ENCODE data around the gene TMEM169. TPM values are rescaled to one million over a fixed set of nuclear protein-coding genes. Genes with fewer than 3 reads are reported as not detected.

TMEM169 gene
- total and polyA plus RNA-seq, 7 donors = 0.80 to 1.4 (median 0.95) TPM; not detected in 3

DNA sequence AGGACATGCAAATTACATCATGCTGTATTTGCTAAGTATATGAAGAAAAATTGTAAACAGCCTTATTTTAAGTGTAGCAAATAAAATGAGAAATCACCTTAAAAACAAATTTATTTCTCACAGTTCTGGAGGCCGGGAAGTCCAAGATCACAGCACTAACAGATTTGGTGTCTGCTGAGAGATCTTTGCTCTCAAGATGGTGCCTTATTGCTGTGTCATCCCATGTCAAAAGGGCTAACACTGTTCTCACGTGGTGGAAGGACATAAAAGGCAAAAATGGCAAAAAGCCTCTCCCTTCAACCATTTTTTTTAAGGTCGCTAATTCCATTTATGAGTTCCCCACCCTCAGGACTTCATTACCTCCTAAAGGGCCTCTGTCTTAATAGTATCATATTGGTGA lies 39.5 kb downstream of the TMEM169 start:
- H3K4me3 ChIP-seq = no peak overlapping the region
- H3K9me3 ChIP-seq = no peaks in the 10 kb centered on the region
- TF ChIP-seq POLR2AphosphoS5 (IDR thresholded peaks at IDR 0.05) (no peak), EP300 (IDR thresholded peaks at IDR 0.05) (no peak), POLR2A (IDR thresholded peaks at IDR 0.05) (no peak)
- TF ChIP-seq, protein P1, sequence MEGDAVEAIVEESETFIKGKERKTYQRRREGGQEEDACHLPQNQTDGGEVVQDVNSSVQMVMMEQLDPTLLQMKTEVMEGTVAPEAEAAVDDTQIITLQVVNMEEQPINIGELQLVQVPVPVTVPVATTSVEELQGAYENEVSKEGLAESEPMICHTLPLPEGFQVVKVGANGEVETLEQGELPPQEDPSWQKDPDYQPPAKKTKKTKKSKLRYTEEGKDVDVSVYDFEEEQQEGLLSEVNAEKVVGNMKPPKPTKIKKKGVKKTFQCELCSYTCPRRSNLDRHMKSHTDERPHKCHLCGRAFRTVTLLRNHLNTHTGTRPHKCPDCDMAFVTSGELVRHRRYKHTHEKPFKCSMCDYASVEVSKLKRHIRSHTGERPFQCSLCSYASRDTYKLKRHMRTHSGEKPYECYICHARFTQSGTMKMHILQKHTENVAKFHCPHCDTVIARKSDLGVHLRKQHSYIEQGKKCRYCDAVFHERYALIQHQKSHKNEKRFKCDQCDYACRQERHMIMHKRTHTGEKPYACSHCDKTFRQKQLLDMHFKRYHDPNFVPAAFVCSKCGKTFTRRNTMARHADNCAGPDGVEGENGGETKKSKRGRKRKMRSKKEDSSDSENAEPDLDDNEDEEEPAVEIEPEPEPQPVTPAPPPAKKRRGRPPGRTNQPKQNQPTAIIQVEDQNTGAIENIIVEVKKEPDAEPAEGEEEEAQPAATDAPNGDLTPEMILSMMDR (IDR thresholded peaks at IDR 0.05) = no peak
- peaks cover 27 to 100% (median 49%) of the 10 kb centered on the region in 4 donors for H3K36me3 ChIP-seq
- no peak for DNase-seq
- intact Hi-C loops (cut with DNase I) = no loop called here
- no peaks in the 10 kb centered on the region for H3K27me3 ChIP-seq
- H3K27ac ChIP-seq = no peak overlapping the region
- WGBS, 2 donors = 81 to 91% methylated on average over 3 of the region's 3 CpGs
- H3K4me1 ChIP-seq = peaks cover 0 to 18% (median 0%) of the 10 kb centered on the region in 4 donors

DNA sequence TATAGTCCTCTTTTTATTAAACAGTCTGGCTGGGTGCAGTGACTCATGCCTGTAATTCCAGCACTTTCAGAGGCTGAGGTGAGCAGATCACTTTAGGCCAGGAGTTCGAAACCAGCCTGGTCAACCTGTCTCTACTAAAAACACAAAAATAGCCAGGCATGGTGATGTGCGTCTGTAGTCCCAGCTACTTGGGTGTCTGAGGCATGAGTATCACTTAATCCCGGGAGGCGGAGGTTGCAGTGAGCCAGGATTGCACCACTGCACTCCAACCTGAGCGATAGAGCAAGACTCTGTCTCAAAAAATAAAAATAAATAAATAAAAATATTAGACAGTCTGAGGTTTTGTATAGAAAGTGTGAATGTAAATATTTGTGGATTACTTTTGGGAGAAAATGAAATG lies 45.2 kb downstream of the TMEM169 start:
- no peaks in the 10 kb centered on the region for H3K4me1 ChIP-seq
- peaks cover 40 to 98% (median 60%) of the 10 kb centered on the region in 4 donors for H3K36me3 ChIP-seq
- H3K9me3 ChIP-seq = no peaks in the 10 kb centered on the region
- H3K27me3 ChIP-seq = no peaks in the 10 kb centered on the region
- TF ChIP-seq, protein P1 (IDR thresholded peaks at IDR 0.05) = no peak
- no peak for TF ChIP-seq EP300 (IDR thresholded peaks at IDR 0.05)
- TF ChIP-seq POLR2AphosphoS5 (IDR thresholded peaks at IDR 0.05) = no peak
- TF ChIP-seq POLR2A (IDR thresholded peaks at IDR 0.05) = no peak
- DNase-seq = no peak
- H3K4me3 ChIP-seq = no peak overlapping the region
- intact Hi-C loops (cut with DNase I) = no loop called here
- no peak overlapping the region for H3K27ac ChIP-seq
- WGBS, 2 donors = 95 to 96% methylated on average over 5 of the region's 5 CpGs

DNA sequence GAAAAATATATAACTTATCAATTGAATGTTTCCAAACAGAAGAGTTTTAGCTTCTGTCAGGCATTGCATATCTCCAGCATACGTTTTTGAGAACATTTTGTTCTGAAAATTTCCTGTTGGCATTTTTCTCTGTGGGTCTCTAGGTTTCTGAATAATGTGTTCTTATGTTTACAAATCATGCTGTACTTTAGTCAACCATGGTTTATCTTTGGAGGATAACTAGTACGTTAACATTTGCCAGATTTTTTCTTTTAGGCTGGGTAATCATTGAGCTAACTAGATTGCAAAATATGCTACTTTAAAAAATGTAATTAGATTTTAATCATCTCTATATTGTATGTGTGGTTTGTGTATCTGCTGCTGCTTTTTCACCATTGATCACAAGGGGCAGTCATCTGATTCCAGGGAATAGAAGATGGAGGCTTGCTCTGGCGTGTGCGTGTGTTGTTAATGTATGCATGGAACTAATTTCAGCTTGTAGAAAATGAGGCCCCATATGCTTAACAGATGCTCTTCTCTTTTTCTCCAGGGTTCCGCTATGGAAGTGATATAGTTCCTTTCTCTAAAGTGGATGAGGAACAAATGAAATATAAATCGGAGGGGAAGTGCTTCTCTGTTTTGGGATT lies 48.7 kb downstream of the TMEM169 start:
- H3K9me3 ChIP-seq = no peaks in the 10 kb centered on the region
- no peaks in the 10 kb centered on the region for H3K4me1 ChIP-seq
- no peak for DNase-seq
- H3K4me3 ChIP-seq = no peak overlapping the region
- intact Hi-C loops (cut with DNase I) = no loop called here
- no peak overlapping the region for H3K27ac ChIP-seq
- no peaks in the 10 kb centered on the region for H3K27me3 ChIP-seq
- TF ChIP-seq POLR2A (IDR thresholded peaks at IDR 0.05) = no peak
- TF ChIP-seq, protein P1 (IDR thresholded peaks at IDR 0.05) = no peak
- TF ChIP-seq EP300 (IDR thresholded peaks at IDR 0.05) = no peak
- no peak for TF ChIP-seq POLR2AphosphoS5 (IDR thresholded peaks at IDR 0.05)
- WGBS, 2 donors = 75 to 87% methylated on average over 6 of the region's 6 CpGs
- peaks cover 40 to 98% (median 55%) of the 10 kb centered on the region in 4 donors for H3K36me3 ChIP-seq

DNA sequence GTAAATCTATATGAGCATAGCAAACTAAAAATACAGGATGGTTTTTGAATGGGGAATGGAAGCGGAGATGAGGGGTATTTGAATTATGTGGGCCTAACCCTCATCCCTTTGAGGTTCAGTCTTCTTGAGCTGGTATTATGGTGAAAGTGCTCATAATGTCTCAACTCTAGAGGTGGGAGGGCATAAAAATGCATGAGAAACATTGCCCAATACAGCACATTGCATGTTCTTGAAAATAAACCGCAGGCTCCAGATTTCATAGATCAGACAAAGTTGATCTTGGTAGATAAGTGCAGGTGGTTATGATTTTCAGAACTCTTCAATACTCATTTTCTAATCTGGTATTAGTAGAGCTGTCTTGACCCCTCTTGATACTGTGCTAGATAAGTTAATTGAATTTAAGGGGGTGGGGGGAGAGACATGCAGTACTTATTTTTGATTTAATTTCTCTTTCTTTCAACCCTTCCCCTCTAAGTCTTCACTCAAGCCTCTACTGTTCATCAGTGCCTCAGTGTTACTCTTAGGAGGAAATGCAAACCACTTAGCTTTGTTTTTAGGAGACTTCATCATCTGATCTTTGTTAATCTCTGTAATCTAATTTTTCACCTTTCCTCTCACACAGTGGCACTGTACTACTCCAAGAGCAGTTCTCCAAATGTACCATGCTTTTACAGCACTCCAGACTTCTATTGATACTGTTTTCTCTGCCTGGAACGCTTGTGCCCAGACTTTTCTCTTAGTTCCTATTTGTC lies 49.6 kb downstream of the TMEM169 start:
- no peak overlapping the region for H3K4me3 ChIP-seq
- no peak overlapping the region for H3K27ac ChIP-seq
- DNase-seq = no peak
- H3K36me3 ChIP-seq = peaks cover 35 to 98% (median 51%) of the 10 kb centered on the region in 4 donors
- H3K4me1 ChIP-seq = no peaks in the 10 kb centered on the region
- H3K27me3 ChIP-seq = no peaks in the 10 kb centered on the region
- no peaks in the 10 kb centered on the region for H3K9me3 ChIP-seq
- intact Hi-C loops (cut with DNase I) = no loop called here
- 90 to 95% methylated on average over 3 of the region's 3 CpGs for WGBS, 2 donors
- TF ChIP-seq POLR2AphosphoS5 (IDR thresholded peaks at IDR 0.05) (no peak), EP300 (IDR thresholded peaks at IDR 0.05) (no peak), POLR2A (IDR thresholded peaks at IDR 0.05) (no peak)
- TF ChIP-seq, protein P1 (IDR thresholded peaks at IDR 0.05) = no peak
